ENCODE results near the gene NPY.

The NPY gene

DNA sequence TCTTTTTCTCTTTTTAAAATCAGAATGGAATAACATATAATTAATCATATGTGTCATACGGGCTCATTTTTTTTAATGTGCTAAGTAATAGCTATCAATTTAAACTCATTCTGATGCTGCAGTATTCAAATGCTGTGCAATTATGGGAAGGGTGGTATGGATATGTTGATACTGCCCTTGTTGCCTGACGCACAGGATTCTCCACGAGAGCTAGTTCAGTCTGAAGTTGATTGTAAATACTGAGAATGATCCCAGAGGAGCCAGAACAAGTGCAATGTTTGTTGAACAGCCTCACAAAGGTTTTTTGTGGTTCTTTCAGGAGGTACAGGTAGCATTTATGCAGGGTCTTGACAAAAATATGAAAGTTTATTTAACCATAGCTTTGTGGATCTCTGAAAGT, 13.4 kb downstream of the NPY start:
- H3K9me3 Mint-ChIP-seq (ENCODE audit: low read depth) = peaks cover 10% of the 10 kb centered on the region
- H3K36me3 Mint-ChIP-seq = peaks cover 5% of the 10 kb centered on the region
- peaks cover 12% of the 10 kb centered on the region for H3K27me3 Mint-ChIP-seq

DNA sequence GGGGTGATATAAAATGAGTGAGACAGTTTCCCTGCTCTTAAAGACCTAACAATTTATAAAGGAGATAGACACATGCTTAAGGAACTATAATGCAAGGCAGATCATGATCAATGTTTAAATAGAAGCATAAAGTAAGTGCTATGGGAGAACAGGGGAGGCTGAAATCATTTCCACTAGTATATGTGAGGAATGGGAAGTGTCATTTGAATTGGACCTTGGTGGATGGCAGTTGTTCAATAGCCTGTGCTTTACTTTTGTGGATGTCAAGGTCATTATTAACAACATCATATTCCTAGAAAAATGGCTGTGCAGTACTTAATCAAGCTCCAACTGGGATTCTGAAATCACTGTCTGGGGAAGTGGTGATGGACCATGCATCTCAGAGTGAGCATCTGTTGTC, 14.7 kb downstream of the NPY start:
- H3K27ac Mint-ChIP-seq = no peak overlapping the region
- H3K4me1 Mint-ChIP-seq (ENCODE audit: low read depth) = no peaks in the 10 kb centered on the region
- H3K36me3 Mint-ChIP-seq = peaks cover 5% of the 10 kb centered on the region
- H3K9me3 Mint-ChIP-seq (ENCODE audit: low read depth) = peaks cover 10% of the 10 kb centered on the region
- H3K4me3 Mint-ChIP-seq = no peak overlapping the region
- peaks cover 15% of the 10 kb centered on the region for H3K27me3 Mint-ChIP-seq

More for the DNA sequence above, 13.4 kb downstream of the NPY start:
- Mint-ChIP-seq H3K4me3 (no peak overlapping the region), H3K4me1 (ENCODE audit: low read depth) (no peaks in the 10 kb centered on the region), H3K27ac (no peak overlapping the region)

GRCh38 chr7:24299192-24299591, 15.2 kb downstream of the NPY start:
- Mint-ChIP-seq H3K27ac (no peak overlapping the region), H3K27me3 (peaks cover 15% of the 10 kb centered on the region)

DNA sequence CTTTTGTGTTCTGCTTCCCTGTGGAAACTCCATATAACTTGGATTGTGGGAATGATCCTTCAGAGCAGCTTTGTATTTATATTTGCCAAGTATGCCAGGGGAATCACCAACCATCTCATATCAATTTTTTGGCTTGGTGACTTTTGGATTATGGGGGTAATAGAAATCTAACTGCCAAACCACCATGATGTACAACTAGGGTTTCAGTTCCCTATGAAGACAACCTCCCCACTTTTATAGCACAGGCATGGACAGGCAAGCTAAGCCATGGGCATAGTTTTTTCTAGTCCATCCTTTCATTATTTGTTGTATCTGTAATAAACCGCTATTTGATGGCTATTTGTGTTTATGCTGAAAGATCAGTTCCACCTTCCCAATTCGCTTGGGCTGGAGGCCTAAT, 17.7 kb downstream of the NPY start:
- H3K4me3 Mint-ChIP-seq = no peak overlapping the region
- H3K9me3 Mint-ChIP-seq (ENCODE audit: low read depth) = peaks cover 10% of the 10 kb centered on the region
- no peaks in the 10 kb centered on the region for H3K4me1 Mint-ChIP-seq (ENCODE audit: low read depth)
- peaks cover 5% of the 10 kb centered on the region for H3K36me3 Mint-ChIP-seq
- peaks cover 17% of the 10 kb centered on the region for H3K27me3 Mint-ChIP-seq
- H3K27ac Mint-ChIP-seq = no peak overlapping the region

More at GRCh38 chr7:24299192-24299591, 15.2 kb downstream of the NPY start:
- Mint-ChIP-seq H3K4me3 (no peak overlapping the region), H3K36me3 (peaks cover 5% of the 10 kb centered on the region), H3K4me1 (ENCODE audit: low read depth) (no peaks in the 10 kb centered on the region), H3K9me3 (ENCODE audit: low read depth) (peaks cover 10% of the 10 kb centered on the region)

DNA sequence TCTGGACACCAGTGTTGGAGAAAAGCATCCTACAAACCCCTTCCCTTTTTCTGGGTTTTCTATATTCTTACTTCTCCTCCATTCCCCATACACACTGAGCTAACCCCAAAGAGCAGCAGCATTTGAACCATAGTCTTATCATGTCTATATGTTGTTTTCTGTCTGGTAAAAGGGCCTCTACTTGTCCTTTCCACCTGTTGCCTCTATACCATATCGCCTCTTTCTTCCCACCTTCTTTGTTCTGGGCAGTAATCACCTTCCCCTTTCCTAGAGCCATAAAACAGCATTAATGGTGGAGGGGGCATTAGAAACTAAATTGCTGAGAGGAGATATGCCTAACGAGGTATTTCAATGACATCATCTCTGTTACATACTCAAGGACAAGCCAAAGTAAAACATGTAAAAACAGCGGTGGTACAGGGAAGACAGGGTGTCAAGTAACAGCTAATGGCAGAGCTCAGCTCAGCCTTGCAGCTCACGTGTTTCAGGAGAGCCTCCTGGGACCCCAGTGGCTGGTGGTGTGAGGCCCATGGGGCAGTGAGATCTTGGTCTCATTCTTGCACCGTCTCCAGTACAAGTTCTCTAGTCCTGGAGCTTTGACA, 20.6 kb downstream of the NPY start:
- Mint-ChIP-seq H3K36me3 (peaks cover 5% of the 10 kb centered on the region), H3K4me1 (ENCODE audit: low read depth) (no peaks in the 10 kb centered on the region), H3K27ac (no peak overlapping the region), H3K4me3 (no peak overlapping the region), H3K9me3 (ENCODE audit: low read depth) (peaks cover 10% of the 10 kb centered on the region), H3K27me3 (peaks cover 21% of the 10 kb centered on the region)

- Mint-ChIP-seq H3K9me3 (ENCODE audit: low read depth) (no peaks in the 10 kb centered on the region), H3K27me3 (peaks cover 13% of the 10 kb centered on the region), H3K4me1 (ENCODE audit: low read depth) (no peaks in the 10 kb centered on the region), H3K36me3 (no peaks in the 10 kb centered on the region), H3K27ac (no peak overlapping the region), H3K4me3 (no peak overlapping the region)
Observed at GRCh38 chr7:24307326-24307725, 23.3 kb downstream of the NPY start.

- Mint-ChIP-seq H3K4me3 (no peak overlapping the region), H3K36me3 (no peaks in the 10 kb centered on the region)
Observed at GRCh38 chr7:24312588-24312987, 28.6 kb downstream of the NPY start.

GRCh38 chr7:24313777-24314176, 29.8 kb downstream of the NPY start:
- Mint-ChIP-seq H3K27ac (no peak overlapping the region), H3K27me3 (peaks cover 12% of the 10 kb centered on the region), H3K36me3 (no peaks in the 10 kb centered on the region), H3K9me3 (ENCODE audit: low read depth) (no peaks in the 10 kb centered on the region), H3K4me1 (ENCODE audit: low read depth) (no peaks in the 10 kb centered on the region), H3K4me3 (no peak overlapping the region)

More at GRCh38 chr7:24312588-24312987, 28.6 kb downstream of the NPY start:
- no peaks in the 10 kb centered on the region for H3K9me3 Mint-ChIP-seq (ENCODE audit: low read depth)
- no peaks in the 10 kb centered on the region for H3K4me1 Mint-ChIP-seq (ENCODE audit: low read depth)
- H3K27me3 Mint-ChIP-seq = peaks cover 9% of the 10 kb centered on the region
- no peak overlapping the region for H3K27ac Mint-ChIP-seq

- Mint-ChIP-seq H3K27ac (no peak overlapping the region), H3K4me1 (ENCODE audit: low read depth) (no peaks in the 10 kb centered on the region), H3K27me3 (peaks cover 17% of the 10 kb centered on the region), H3K4me3 (no peak overlapping the region), H3K9me3 (ENCODE audit: low read depth) (no peaks in the 10 kb centered on the region), H3K36me3 (no peaks in the 10 kb centered on the region)
Observed at GRCh38 chr7:24316340-24316739, 32.4 kb downstream of the NPY start.

GRCh38 chr7:24318326-24318725, 34.3 kb downstream of the NPY start:
- peaks cover 17% of the 10 kb centered on the region for H3K27me3 Mint-ChIP-seq
- H3K9me3 Mint-ChIP-seq (ENCODE audit: low read depth) = no peaks in the 10 kb centered on the region
- H3K36me3 Mint-ChIP-seq = no peaks in the 10 kb centered on the region
- no peak overlapping the region for H3K27ac Mint-ChIP-seq
- no peaks in the 10 kb centered on the region for H3K4me1 Mint-ChIP-seq (ENCODE audit: low read depth)
- no peak overlapping the region for H3K4me3 Mint-ChIP-seq

DNA sequence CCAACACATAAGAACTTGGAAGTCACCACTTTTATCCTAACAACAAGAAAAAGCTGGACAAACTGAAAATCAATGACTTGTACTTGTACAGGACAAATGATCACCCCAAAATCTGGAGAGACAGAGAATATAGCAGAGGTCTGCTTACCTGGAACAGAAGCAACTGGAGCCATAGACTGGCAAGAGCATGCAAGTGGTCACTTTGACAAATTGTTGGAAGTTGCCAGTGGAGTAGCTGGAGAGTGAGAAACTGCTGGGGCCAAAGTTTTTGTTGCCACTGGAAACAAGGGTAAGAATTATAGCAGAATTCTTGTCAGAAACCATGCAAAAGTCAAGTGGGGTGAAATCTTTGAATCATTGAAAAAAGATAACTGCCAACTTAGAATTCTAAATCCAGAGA, 35.2 kb downstream of the NPY start:
- Mint-ChIP-seq H3K4me1 (ENCODE audit: low read depth) (no peaks in the 10 kb centered on the region), H3K27me3 (peaks cover 19% of the 10 kb centered on the region)

GRCh38 chr7:24323961-24324480, 40.0 kb downstream of the NPY start:
- no peak overlapping the region for H3K27ac Mint-ChIP-seq
- no peaks in the 10 kb centered on the region for H3K4me1 Mint-ChIP-seq (ENCODE audit: low read depth)
- no peak overlapping the region for H3K4me3 Mint-ChIP-seq
- H3K27me3 Mint-ChIP-seq = peaks cover 7% of the 10 kb centered on the region
- H3K9me3 Mint-ChIP-seq (ENCODE audit: low read depth) = no peaks in the 10 kb centered on the region
- H3K36me3 Mint-ChIP-seq = no peaks in the 10 kb centered on the region

More for the DNA sequence above, 35.2 kb downstream of the NPY start:
- no peaks in the 10 kb centered on the region for H3K36me3 Mint-ChIP-seq
- H3K27ac Mint-ChIP-seq = no peak overlapping the region
- no peak overlapping the region for H3K4me3 Mint-ChIP-seq
- H3K9me3 Mint-ChIP-seq (ENCODE audit: low read depth) = no peaks in the 10 kb centered on the region

GRCh38 chr7:24325708-24326107, 41.7 kb downstream of the NPY start:
- H3K4me3 Mint-ChIP-seq = no peak overlapping the region
- no peaks in the 10 kb centered on the region for H3K9me3 Mint-ChIP-seq (ENCODE audit: low read depth)
- peaks cover 4% of the 10 kb centered on the region for H3K27me3 Mint-ChIP-seq
- no peaks in the 10 kb centered on the region for H3K36me3 Mint-ChIP-seq
- no peaks in the 10 kb centered on the region for H3K4me1 Mint-ChIP-seq (ENCODE audit: low read depth)
- H3K27ac Mint-ChIP-seq = no peak overlapping the region

DNA sequence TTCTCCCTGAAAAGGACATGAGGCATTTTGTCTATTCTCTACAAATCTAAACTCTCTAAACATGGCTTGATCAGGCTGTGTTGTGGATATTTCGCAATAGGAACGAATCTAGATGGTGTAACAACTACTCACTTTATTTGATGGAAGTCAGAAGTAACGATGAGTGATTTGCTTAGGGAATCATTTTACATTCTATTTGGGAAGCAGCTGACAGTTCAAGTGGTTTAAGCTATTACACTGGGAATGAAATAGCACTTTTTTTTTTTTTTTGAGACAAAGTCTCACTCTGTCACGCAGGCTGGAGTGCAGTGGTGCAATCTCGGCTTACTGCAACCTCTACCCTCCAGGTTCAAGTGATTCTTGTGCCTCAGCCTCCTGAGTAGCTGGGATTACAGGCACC, 44.1 kb downstream of the NPY start:
- peaks cover 8% of the 10 kb centered on the region for H3K9me3 Mint-ChIP-seq (ENCODE audit: low read depth)
- no peak overlapping the region for H3K4me3 Mint-ChIP-seq
- no peak overlapping the region for H3K27ac Mint-ChIP-seq
- H3K27me3 Mint-ChIP-seq = peaks cover 7% of the 10 kb centered on the region
- no peaks in the 10 kb centered on the region for H3K4me1 Mint-ChIP-seq (ENCODE audit: low read depth)
- H3K36me3 Mint-ChIP-seq = peaks cover 3% of the 10 kb centered on the region

DNA sequence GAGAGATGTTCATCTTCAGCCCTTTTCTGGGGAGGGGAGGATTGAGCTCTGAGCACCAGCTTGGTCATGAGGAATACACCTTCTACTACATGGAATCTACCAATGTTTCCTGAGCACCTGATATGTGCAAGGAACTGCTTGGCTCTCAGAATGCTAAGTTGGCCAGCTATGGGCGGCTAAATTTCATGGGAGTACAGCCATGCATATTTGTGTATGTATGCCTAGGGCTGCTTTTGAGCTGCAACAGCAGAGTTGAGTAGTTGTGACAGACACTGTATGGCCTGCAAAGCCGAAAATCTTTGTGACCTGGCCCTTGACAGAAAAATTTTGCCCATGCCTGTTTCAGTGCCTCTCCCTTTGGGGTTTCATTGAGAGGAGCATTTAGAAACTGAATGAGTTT, 44.9 kb downstream of the NPY start:
- Mint-ChIP-seq H3K27ac (no peak overlapping the region), H3K4me3 (no peak overlapping the region), H3K27me3 (peaks cover 6% of the 10 kb centered on the region), H3K9me3 (ENCODE audit: low read depth) (peaks cover 8% of the 10 kb centered on the region), H3K36me3 (peaks cover 3% of the 10 kb centered on the region), H3K4me1 (ENCODE audit: low read depth) (no peaks in the 10 kb centered on the region)

DNA sequence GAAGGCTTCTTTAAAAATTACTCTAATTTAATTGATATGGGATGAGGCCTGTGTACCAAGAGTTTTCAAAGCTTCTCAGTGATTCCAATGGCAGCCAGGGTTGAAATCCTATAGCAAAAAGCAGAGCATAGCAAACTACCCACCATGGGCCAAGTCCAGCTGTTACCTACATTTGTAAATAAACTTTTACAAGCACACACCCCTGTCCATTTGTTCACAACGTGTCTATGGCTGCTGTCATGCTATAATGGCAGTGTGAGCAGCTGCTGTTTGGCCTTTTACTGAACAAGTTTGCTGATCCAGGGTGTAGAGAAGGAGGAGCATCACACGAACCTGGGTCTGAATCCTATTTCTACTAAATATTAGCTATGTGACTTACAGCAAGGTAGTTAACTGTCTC, 50.0 kb downstream of the NPY start:
- no peaks in the 10 kb centered on the region for H3K4me1 Mint-ChIP-seq (ENCODE audit: low read depth)
- peaks cover 3% of the 10 kb centered on the region for H3K36me3 Mint-ChIP-seq
- peaks cover 8% of the 10 kb centered on the region for H3K27me3 Mint-ChIP-seq
- peaks cover 8% of the 10 kb centered on the region for H3K9me3 Mint-ChIP-seq (ENCODE audit: low read depth)
- no peak overlapping the region for H3K4me3 Mint-ChIP-seq
- no peak overlapping the region for H3K27ac Mint-ChIP-seq

Measured in activated naive CD8-positive, alpha-beta T cell (primary cell).